ENCODE results near the gene CTAGE9.

DNA sequence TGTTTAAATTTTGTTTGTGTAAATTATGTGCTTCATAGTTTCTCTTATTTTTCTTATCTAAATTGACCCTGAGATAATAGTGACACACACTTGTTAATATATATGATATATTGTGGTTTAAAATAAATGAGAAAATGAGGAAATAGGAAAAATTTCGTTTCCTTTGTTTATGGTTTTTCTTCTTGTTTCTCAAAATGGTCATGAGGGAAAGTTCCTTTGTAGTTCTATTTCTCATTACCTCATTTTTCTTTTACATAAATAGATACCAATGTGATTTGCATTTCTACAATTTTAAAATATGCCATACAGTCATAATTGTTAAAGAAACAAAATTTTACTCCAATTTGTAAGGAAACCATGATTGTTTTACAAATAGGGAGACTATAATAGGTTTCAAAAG, 18.8 kb downstream of the CTAGE9 start:
- TF ChIP-seq, protein P1, sequence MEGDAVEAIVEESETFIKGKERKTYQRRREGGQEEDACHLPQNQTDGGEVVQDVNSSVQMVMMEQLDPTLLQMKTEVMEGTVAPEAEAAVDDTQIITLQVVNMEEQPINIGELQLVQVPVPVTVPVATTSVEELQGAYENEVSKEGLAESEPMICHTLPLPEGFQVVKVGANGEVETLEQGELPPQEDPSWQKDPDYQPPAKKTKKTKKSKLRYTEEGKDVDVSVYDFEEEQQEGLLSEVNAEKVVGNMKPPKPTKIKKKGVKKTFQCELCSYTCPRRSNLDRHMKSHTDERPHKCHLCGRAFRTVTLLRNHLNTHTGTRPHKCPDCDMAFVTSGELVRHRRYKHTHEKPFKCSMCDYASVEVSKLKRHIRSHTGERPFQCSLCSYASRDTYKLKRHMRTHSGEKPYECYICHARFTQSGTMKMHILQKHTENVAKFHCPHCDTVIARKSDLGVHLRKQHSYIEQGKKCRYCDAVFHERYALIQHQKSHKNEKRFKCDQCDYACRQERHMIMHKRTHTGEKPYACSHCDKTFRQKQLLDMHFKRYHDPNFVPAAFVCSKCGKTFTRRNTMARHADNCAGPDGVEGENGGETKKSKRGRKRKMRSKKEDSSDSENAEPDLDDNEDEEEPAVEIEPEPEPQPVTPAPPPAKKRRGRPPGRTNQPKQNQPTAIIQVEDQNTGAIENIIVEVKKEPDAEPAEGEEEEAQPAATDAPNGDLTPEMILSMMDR (IDR thresholded peaks at IDR 0.05; ENCODE audit: insufficient read depth, low read length, poor library complexity, severe bottlenecking) = no peak
- no peak for TF ChIP-seq EZH2phosphoT487 (conservative IDR thresholded peaks at IDR 0.05; ENCODE audit: low read length)
